SIG-M5 (cell line): ENCODE results near the gene ANKS1A.
"Not testable (repeated sequence)": the region's sequence is repeated elsewhere in the genome, so short reads cannot be mapped to it uniquely, and the experiment has no call there.

ENCODE experiments used
- DNase-seq: peaks from one replicate; lab custom pipeline; 2025; lab: John Stamatoyannopoulos, UW

The ANKS1A gene

GRCh38 chr6:34887753-34888513 lies 1.1 kb upstream of the ANKS1A start, which contains the start of gene TAF11:
TAF11 (minus strand) TSS chr6:34888042; CDS start chr6:34887957, 85 bp downstream.
- DNase-seq = peak; percentile 16

GRCh38 chr6:34888514-34888856 lies 570 bp upstream of the ANKS1A start:
- DNase-seq = no peak

GRCh38 chr6:34890533-34890925 lies 1.5 kb downstream of the ANKS1A start:
- DNase-seq = no peak

GRCh38 chr6:34891296-34891695 lies 2.2 kb downstream of the ANKS1A start:
- DNase-seq = no peak

- no peak for DNase-seq
Measured at GRCh38 chr6:34894693-34895092, 5.6 kb downstream of the ANKS1A start.

- DNase-seq = no peak
Measured at GRCh38 chr6:34897130-34897529, 8.1 kb downstream of the ANKS1A start.

GRCh38 chr6:34897716-34898115 lies 8.7 kb downstream of the ANKS1A start:
- DNase-seq = no peak

- not testable (repeated sequence) for DNase-seq
Measured at GRCh38 chr6:34899748-34900147, 10.7 kb downstream of the ANKS1A start.

GRCh38 chr6:34900321-34901031 lies 11.4 kb downstream of the ANKS1A start:
- DNase-seq = no peak

- DNase-seq = no peak
Measured at GRCh38 chr6:34901930-34902329, 12.9 kb downstream of the ANKS1A start.

- no peak for DNase-seq
Measured at GRCh38 chr6:34904990-34905613, 16.0 kb downstream of the ANKS1A start.

GRCh38 chr6:34906826-34907225 lies 17.8 kb downstream of the ANKS1A start:
- DNase-seq = no peak

- no peak for DNase-seq
Measured at GRCh38 chr6:34908194-34908593, 19.1 kb downstream of the ANKS1A start.

GRCh38 chr6:34909320-34909883 lies 20.3 kb downstream of the ANKS1A start:
- DNase-seq = no peak

- no peak for DNase-seq
Measured at GRCh38 chr6:34911822-34912221, 22.8 kb downstream of the ANKS1A start.

GRCh38 chr6:34912715-34913464 lies 23.8 kb downstream of the ANKS1A start:
- DNase-seq = no peak

- DNase-seq = no peak
Measured at GRCh38 chr6:34914358-34914757, 25.3 kb downstream of the ANKS1A start.

- DNase-seq = no peak
Measured at GRCh38 chr6:34916348-34916967, 27.4 kb downstream of the ANKS1A start.

- DNase-seq = no peak
Measured at GRCh38 chr6:34917626-34918285, 28.7 kb downstream of the ANKS1A start.

- DNase-seq = no peak
Measured at GRCh38 chr6:34919651-34920050, 30.6 kb downstream of the ANKS1A start.

GRCh38 chr6:34920097-34920496 lies 31.0 kb downstream of the ANKS1A start:
- DNase-seq = no peak
